ENCODE measurements around the gene DSCAM. TPM values are rescaled to one million over a fixed set of nuclear protein-coding genes. Genes with fewer than 3 reads are reported as not detected.
"Not testable (repeated sequence)": the region's sequence is repeated elsewhere in the genome, so short reads cannot be mapped to it uniquely, and the experiment has no call there.

The DSCAM gene
- total RNA-seq, 3 donors from 2014 or later (not counting 1 experiment from before 2014, with no cell fraction given) = not detected

DNA sequence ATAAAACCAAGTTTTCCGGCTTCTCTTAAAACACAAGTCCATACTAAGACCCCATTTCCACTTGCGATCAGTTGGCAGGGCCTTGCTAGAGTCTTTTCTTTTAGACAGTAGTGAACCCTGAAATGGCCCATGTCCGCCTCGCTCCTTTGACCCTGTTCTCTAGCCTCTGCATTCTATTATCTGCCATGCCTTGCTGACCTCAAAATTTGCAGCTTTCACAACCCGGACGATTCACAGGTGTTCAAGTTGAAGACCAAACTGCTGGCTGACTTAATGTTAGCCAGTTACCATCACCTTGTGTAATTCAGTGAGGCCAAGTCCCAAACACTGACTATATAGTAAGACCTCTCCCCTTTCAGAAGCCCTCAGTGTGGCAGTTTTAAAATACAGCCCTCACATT is 805.5 kb downstream of the DSCAM start:
- no peak overlapping the region for H3K4me3 ChIP-seq (ENCODE audit: low read length)
- intact Hi-C loops (cut with micrococcal nuclease) = no loop called here
- Mint-ChIP-seq H3K4me1 (no peaks in the 10 kb centered on the region), H3K27ac (no peak overlapping the region), H3K36me3 (no peaks in the 10 kb centered on the region), H3K27me3 (ENCODE audit: low read depth in 2 of 2) (no peaks in the 10 kb centered on the region), H3K9me3 (no peaks in the 10 kb centered on the region), H3K4me3 (no peak overlapping the region)
- ATAC-seq = no peak
- no peak overlapping the region for H3K27ac ChIP-seq (ENCODE audit: low read length)
- no peaks in the 10 kb centered on the region for H3K36me3 ChIP-seq (ENCODE audit: control insufficient read depth, insufficient read depth, low read length)
- DNase-seq = no peak
- H3K9me3 ChIP-seq (ENCODE audit: control insufficient read depth, insufficient read depth, low read length) = peaks cover 2% of the 10 kb centered on the region
- H3K4me1 ChIP-seq (ENCODE audit: control insufficient read depth, insufficient read depth, low read length) = no peaks in the 10 kb centered on the region
- WGBS (ENCODE audit: insufficient coverage) = 93% methylated on average over 6 of the region's 6 CpGs
- no peak for TF ChIP-seq CTCF (IDR thresholded peaks at IDR 0.05)
- H3K27me3 ChIP-seq (ENCODE audit: control insufficient read depth, insufficient read depth, low read length) = no peaks in the 10 kb centered on the region

DNA sequence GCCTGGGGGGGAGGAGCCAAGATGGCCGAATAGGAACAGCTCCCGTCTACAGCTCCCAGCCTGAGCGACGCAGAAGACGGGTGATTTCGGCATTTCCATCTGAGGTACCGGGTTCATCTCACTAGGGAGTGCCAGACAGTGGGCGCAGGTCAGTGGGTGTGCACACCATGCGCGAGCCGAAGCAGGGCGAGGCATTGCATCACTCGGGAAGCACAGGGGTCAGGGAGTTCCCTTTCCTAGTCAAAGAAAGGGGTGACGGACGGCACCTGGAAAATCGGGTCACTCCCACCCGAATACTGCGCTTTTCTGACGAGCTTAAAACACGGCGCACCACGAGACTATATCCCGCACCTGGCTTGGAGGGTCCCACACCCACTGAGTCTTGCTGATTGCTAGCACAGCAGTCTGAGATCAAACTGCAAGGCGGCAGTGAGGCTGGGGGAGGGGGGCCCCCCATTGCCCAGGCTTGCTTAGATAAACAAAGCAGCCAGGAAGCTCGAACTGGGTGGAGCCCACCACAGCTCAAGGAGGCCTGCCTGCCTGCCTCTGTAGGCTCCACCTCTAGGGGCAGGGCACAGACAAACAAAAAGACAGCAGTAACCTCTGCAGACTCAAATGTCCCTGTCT is 813.7 kb downstream of the DSCAM start:
- H3K9me3 Mint-ChIP-seq; H3K36me3 ChIP-seq (ENCODE audit: control insufficient read depth, insufficient read depth, low read length); DNase-seq; H3K4me3 ChIP-seq (ENCODE audit: low read length); intact Hi-C loops (cut with micrococcal nuclease); H3K27me3 Mint-ChIP-seq (ENCODE audit: low read depth in 2 of 2); H3K36me3 Mint-ChIP-seq; H3K27me3 ChIP-seq (ENCODE audit: control insufficient read depth, insufficient read depth, low read length); H3K27ac ChIP-seq (ENCODE audit: low read length); H3K4me1 ChIP-seq (ENCODE audit: control insufficient read depth, insufficient read depth, low read length); H3K9me3 ChIP-seq (ENCODE audit: control insufficient read depth, insufficient read depth, low read length); H3K27ac Mint-ChIP-seq; H3K4me3 Mint-ChIP-seq; ATAC-seq; H3K4me1 Mint-ChIP-seq: not testable (repeated sequence)
- WGBS (ENCODE audit: insufficient coverage) = 87% methylated on average over 25 of the region's 25 CpGs

DNA sequence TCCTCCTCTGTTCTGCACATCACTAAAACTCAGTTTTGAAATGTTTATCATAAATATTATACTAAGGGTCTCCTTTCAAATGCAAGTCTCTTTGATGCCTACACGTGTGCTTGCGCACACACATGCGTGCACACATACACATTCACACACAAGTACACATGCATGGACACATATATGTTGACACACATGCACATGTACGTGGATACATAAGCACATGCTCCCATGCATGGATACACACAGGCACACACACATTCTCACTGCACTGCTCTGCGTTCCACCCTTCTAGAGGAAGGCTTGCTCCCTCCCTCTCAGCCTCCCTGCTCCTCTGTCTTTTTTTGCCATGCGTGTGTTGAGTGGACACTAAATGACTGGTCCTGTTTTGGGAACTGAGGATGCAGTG is 817.1 kb downstream of the DSCAM start:
- Mint-ChIP-seq H3K9me3 (peaks cover 0 to 2% of the 10 kb centered on the region in 2 donors), H3K27ac (no peak overlapping the region), H3K4me3 (no peak overlapping the region), H3K27me3 (ENCODE audit: low read depth in 2 of 2) (no peaks in the 10 kb centered on the region), H3K4me1 (no peaks in the 10 kb centered on the region), H3K36me3 (no peaks in the 10 kb centered on the region)
- no peaks in the 10 kb centered on the region for H3K36me3 ChIP-seq (ENCODE audit: control insufficient read depth, insufficient read depth, low read length)
- no peaks in the 10 kb centered on the region for H3K9me3 ChIP-seq (ENCODE audit: control insufficient read depth, insufficient read depth, low read length)
- DNase-seq (no peak), ATAC-seq (no peak)
- TF ChIP-seq CTCF (IDR thresholded peaks at IDR 0.05) = no peak
- no peak overlapping the region for H3K4me3 ChIP-seq (ENCODE audit: low read length)
- intact Hi-C loops (cut with micrococcal nuclease) = no loop called here
- 87% methylated on average over 5 of the region's 6 CpGs for WGBS (ENCODE audit: insufficient coverage)
- no peaks in the 10 kb centered on the region for H3K27me3 ChIP-seq (ENCODE audit: control insufficient read depth, insufficient read depth, low read length)
- no peak overlapping the region for H3K27ac ChIP-seq (ENCODE audit: low read length)
- no peaks in the 10 kb centered on the region for H3K4me1 ChIP-seq (ENCODE audit: control insufficient read depth, insufficient read depth, low read length)

- intact Hi-C loops (cut with micrococcal nuclease); H3K27me3 ChIP-seq (ENCODE audit: control insufficient read depth, insufficient read depth, low read length); H3K4me3 Mint-ChIP-seq; H3K4me3 ChIP-seq (ENCODE audit: low read length); H3K27me3 Mint-ChIP-seq (ENCODE audit: low read depth in 2 of 2); H3K36me3 ChIP-seq (ENCODE audit: control insufficient read depth, insufficient read depth, low read length); ATAC-seq; H3K9me3 Mint-ChIP-seq; H3K27ac Mint-ChIP-seq; H3K27ac ChIP-seq (ENCODE audit: low read length); H3K4me1 Mint-ChIP-seq; H3K36me3 Mint-ChIP-seq; DNase-seq; H3K4me1 ChIP-seq (ENCODE audit: control insufficient read depth, insufficient read depth, low read length); H3K9me3 ChIP-seq (ENCODE audit: control insufficient read depth, insufficient read depth, low read length): not testable (repeated sequence)
- 88% methylated on average over 19 of the region's 19 CpGs for WGBS (ENCODE audit: insufficient coverage)
These were observed 818.6 kb downstream of the DSCAM start for GRCh38 chr21:40028393-40028792.

Data from natural killer cell (primary cell).